Stimulated activated CD8-positive, alpha-beta memory T cell treated with anti-CD3 and anti-CD28 coated beads, Interleukin-12 subunit alpha, Interleukin-12 subunit beta, amount 100 ng/mL, for 4 hours (primary cell): ENCODE results near the gene PAK6.
A peak's percentile ranks its signal among the peaks of the same experiment; 100 is the strongest.

ENCODE experiments used
- DNase-seq: peaks from one replicate; pipeline ENCODE4 v3.0.0-alpha.2; 2020; ENCODE audit warnings: low read depth

PAK6 gene

GRCh38 chr15:40276927-40277326, 38.1 kb downstream of the PAK6 start:
- DNase-seq, result no peak

- DNase-seq, result no peak
Measured at GRCh38 chr15:40277471-40277870, 38.6 kb downstream of the PAK6 start.

DNA sequence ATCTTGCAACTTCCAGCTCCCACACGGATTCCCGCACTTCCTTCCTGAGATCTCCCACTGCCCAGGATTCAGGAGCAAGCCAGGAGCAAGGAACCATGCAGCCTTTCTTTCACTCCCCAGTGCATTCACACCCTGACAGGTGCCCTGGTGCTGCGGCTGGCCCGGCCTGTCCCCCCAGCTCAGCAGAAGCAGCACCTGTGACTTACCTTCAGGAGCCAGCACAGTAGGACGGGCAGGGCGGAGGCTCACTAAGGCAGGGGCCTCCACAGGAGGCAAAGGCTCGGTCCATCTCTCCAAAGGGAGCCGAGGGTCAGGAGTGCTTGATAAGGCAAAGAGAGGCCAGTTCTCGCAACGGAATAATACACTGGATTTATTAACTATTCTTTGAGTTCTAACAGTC, 39.2 kb downstream of the PAK6 start:
- no peak for DNase-seq

DNA sequence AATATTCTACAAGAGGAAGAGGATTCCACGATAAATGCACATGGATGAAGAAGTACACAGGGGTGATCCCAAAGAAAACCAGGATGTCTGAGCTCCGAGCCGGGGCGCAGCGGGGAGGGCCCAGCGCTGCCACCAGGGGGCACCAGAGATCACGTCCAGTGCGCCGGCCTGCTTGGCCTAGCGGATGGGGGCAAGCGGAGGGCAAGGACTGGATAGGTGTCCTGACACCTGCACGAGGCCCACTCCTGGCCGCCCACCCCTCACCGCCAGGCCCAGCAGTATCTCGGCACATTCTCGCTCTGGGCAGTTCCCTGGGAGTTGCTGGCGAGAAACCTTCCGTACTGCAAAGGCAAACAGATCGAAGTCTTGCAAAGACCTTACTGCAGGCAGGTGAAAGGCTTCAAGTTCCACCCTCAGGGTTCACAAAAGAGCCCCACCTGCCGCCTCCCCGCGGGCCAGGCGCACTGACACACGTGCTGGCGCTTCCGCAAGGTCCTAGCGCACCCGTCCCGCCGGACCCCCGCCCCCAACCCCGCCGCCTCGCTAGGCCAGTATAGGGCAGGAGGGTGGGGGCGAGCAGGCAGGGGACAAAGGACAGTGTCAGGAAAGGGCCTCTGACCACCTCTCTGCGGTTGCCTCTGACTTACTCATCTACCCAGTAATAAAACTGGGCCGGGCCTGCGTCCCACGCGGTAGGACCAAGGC, 40.7 kb downstream of the PAK6 start:
- DNase-seq, result peak; percentile 45

- DNase-seq, result no peak
Measured at GRCh38 chr15:40280260-40281056, 41.6 kb downstream of the PAK6 start.

- no peak for DNase-seq
Measured at GRCh38 chr15:40281057-40281800, 42.4 kb downstream of the PAK6 start.

GRCh38 chr15:40281801-40282146, 42.9 kb downstream of the PAK6 start:
- DNase-seq, result no peak

DNA sequence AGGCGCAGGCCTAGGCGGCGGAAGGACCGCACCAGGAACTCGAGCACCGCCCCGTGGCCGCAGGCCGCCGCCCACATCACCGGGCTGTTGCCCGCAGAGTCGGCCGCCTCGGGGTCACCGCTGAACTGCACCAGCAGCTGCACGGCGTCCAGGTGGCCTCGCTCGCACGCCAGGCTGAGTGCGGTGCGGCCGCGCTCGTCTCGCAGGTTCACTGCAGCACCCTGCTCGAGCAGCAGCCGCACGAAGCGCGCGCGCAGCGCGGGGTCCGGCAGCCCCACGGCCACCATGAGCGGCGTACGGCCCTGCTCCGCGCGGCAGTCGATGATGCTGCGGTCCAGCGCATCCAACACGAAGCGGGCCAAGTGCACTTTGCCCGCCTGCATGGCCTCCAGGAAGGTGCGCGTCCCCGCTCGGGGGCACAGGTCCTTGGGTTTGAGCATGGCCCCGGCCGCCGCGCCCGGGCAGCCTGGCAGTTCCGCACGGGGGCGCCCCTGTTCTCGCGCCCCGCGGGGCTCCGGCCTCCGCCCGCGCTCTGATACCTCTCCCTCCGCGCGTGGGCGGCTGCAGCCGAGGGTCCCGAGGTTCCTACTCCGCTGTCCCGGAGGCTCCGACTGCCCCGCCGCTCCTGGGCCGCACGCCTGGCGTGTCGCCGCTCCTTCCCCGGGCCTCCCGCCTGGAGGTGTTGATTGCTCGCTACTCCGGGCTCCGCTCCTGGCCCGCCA, 43.4 kb downstream of the PAK6 start:
- DNase-seq, result peak; percentile 19

DNA sequence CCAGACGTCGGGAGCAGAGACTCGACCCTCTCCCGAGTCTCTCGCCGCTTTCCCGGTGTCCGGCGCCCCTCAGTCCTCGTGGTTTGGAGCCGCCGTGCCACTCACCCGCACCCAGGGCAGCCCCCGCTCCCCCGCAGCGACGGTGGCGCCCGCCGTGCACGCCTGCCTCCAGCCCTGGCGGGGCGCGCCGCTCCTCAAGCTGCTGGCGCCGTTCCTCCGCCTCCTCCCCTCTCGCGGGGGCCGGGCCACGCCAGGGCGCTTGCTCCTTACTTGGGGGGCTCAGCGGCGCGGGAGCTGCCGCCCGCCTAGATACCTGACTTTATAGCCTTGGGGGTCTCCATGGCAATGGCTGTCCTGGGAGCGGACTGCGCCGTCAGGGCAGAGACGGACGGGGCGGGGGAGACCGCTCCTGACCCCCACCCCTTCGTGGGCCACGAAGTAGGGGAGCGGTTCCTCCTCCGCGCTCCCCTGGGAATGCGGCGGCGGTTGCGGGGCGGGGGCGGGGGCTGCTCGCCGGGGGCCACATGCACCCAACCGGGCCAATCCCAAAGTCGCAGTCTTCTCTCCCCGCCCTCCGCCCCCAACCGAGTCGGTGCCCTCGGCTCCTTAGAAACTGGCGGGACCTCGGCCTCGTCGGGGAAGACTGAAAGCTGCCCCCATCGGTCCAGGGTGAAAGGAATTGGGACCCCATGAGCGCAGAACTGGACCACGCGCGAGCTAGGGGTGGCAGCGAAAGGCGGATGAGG, 44.2 kb downstream of the PAK6 start, which contains the start of gene ANKRD63:
Gene ANKRD63, minus strand, starts transcription at position 196 of the 746 bp plus-strand sequence. CDS start 478 bp downstream, outside the sequence.
- peak; percentile 20 for DNase-seq

- DNase-seq, result no peak
Measured at GRCh38 chr15:40283615-40284300, 44.9 kb downstream of the PAK6 start.

- DNase-seq, result no peak
Measured at GRCh38 chr15:40285151-40285550, 46.3 kb downstream of the PAK6 start.

GRCh38 chr15:40285554-40286011, 46.7 kb downstream of the PAK6 start:
- no peak for DNase-seq

- no peak for DNase-seq
Measured at GRCh38 chr15:40286061-40286532, 47.2 kb downstream of the PAK6 start.

GRCh38 chr15:40286794-40287193, 47.9 kb downstream of the PAK6 start:
- DNase-seq, result no peak

DNA sequence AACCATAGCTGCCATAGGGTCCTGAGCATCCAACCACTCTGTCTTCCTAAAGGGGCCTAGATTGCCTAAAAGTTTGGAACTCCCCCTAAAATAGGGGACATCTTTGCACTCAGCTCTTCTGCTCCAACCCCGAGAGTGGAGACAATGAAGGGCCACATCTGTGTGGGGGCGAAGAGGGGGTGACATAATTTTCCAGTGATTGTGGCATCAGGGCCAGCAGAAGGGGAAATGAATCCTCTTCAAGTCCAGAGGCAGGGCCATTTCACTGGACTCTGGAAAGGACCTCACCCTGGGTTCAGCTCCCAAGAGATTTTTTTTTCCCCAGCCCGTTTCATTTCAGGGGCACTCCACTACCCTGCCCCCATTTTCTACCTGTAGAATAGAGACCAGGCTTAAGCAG, 48.6 kb downstream of the PAK6 start:
- DNase-seq, result no peak

DNA sequence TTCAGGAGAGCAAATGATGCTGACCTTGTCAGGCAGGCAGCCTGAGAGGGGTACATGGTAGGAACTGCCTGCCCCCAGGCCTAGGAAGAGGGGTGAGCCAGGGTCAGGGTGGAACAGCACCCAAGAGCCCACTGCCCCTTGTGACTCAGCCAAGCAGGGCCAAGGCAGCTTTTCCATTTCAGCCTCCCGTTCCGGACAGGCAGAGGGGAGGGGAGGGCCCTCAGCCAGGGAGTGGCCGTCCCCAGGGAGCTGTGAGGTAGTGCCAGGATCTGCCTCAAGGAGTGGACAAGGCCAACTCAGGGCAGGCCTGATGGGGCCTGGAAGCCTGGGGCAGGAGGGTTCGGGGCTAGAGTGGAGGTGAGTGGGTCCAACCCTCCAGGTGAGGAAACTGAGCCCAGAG, 49.1 kb downstream of the PAK6 start:
- no peak for DNase-seq

DNA sequence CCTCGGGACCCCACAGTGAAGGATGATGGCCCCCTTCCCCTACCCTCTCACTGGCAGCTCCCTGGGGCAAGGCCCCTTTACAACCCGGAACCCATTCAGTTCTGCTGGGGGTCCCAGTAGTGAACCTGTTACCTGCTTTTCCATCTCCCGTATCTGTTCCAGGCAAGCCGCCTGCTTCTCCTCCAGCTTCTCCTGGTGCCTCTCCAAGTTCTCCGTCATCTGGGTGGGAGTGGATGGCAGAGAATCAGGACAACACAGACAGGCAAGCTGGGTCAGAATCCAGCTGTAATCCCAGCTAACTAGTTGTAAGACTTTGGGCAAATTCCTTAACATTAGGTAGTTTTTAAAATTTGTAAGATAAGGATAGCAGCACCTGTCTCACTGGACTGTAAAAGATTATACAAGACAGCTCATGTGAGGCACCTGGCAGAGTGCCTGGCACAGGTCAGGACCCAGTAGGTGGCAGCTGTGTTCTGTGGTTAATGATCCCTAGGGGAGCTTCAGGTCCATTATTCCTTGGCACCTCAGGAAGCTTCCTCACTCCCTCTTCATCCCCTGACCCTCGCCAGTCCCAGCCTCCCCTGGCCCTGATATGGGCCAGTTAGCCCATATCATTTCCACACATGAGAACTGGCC, 50.4 kb downstream of the PAK6 start:
- no peak for DNase-seq

GRCh38 chr15:40290545-40290917, 51.7 kb downstream of the PAK6 start:
- DNase-seq, result no peak

GRCh38 chr15:40290918-40291574, 52.2 kb downstream of the PAK6 start:
- no peak for DNase-seq

DNA sequence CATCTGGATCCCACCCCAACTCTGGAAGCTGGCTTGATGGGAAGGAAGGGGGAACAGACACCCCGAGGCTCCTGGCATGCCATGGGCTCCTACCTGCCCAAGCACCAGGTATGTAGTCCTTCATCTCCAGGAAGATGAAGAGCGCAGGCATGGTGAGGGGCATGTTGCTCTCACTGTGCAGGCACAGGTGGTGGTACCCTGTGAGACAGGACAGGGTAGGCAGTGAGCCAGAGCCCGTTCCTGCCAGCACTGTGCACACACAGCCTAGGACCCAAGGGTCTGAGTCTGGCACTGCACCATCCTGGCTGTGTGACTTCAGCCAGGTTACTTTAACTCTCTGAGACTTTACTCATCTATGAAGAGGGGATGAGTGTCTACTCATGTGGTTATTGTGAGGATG, 53.4 kb downstream of the PAK6 start:
- DNase-seq, result no peak
